GM12865 (cell line): ENCODE data around the gene EMID1.

Experiments used
- DNase-seq: peaks from one replicate; pipeline ENCODE4 v3.0.0; 2010; ENCODE audit warnings: low read depth
- H3K4me3 ChIP-seq: 2 replicates; pipeline ENCODE4 v1.5.1; 2011; ENCODE audit warnings: mild to moderate bottlenecking, low read depth, low read length, control low read depth
- CTCF ChIP-seq: IDR thresholded peaks from 2 replicates; pipeline ENCODE4 v1.5.1; 2011; ENCODE audit warnings: low read length, control low read depth, low read depth, inconsistent platforms; ENCODE audit not compliant: insufficient read depth; ENCODE audit errors: missing control alignments

Gene EMID1

GRCh38 chr22:29284196-29284595 is 78.5 kb downstream of the EMID1 start:
- DNase-seq = no peak
- TF ChIP-seq CTCF = no peak

GRCh38 chr22:29288837-29289236 is 83.1 kb downstream of the EMID1 start:
- TF ChIP-seq CTCF = no peak
- no peak for DNase-seq
- no peak overlapping the region for H3K4me3 ChIP-seq

More at GRCh38 chr22:29284196-29284595, 78.5 kb downstream of the EMID1 start:
- H3K4me3 ChIP-seq = no peak overlapping the region

DNA sequence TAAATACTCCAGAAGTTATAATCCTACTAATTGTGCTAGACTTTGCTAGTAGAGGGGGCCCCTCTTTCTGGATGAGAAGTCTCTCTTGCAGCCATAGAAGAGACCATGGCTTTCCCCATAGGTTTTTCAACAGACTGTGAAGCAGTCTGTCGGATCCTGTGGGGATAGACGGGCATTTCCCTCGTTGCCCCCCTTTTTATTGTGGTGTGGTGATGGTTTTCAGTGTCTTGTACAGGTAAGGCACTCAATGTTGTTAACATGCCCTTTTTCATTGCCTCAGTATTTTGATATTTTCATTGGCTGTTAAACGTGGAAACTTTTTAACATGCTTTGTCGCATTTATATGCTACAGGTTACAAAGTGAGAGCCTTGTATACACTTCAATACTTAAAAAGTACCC is 84.4 kb downstream of the EMID1 start:
- DNase-seq = no peak
- no peak for TF ChIP-seq CTCF
- no peak overlapping the region for H3K4me3 ChIP-seq

DNA sequence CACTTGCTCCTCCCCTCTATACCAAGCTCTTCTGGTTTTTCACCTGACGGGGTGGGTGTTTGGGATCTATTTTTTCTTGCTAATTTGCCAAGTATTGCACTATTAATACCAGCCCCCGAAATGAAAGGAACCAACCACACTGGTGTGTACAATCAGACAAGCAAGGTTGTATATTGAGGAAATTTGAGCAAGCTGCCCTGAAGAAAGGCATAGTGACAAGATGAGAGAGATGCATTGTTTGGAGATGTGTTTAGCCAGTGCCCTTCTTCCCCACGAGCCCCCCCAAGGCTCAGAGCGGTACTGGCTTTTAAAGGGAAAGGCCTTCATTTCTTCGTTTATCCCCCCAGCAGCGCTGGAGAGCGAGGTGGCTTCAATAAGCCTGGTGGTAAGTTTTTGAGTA is 85.5 kb downstream of the EMID1 start:
- no peak for DNase-seq
- H3K4me3 ChIP-seq = no peak overlapping the region
- TF ChIP-seq CTCF = no peak

DNA sequence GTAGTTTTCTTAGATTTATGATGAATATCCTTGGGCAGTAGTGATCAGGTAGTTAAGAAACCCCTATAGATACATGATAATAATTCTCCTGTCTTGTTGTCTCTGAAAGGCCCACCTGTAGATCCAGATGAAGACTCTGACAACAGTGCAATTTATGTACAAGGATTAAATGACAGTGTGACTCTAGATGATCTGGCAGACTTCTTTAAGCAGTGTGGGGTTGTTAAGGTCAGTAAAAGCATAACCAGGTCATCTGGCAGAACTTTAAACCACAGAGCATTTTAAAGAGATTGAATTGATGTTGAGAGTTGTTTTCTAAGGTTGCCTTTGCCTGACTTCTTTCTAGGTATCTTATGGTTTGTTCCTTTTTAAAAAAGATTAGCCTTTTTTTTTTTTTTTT is 86.7 kb downstream of the EMID1 start:
- H3K4me3 ChIP-seq = no peak overlapping the region
- DNase-seq = no peak
- no peak for TF ChIP-seq CTCF

DNA sequence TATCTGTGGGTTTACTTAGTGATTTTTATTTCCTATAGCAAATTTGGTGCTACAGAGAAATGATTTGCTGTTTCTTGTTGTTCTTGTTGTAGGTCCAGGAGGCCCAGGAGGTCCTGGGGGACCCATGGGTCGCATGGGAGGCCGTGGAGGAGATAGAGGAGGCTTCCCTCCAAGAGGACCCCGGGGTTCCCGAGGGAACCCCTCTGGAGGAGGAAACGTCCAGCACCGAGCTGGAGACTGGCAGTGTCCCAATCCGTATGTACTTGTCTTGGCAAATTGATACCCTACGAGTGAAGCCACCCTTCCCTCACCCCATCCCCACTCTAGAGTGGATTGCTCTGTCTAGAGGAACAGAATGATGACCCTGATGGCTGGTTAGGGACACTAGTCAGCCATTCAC is 92.9 kb downstream of the EMID1 start:
- DNase-seq = no peak
- no peak overlapping the region for H3K4me3 ChIP-seq
- no peak for TF ChIP-seq CTCF

GRCh38 chr22:29299136-29299900 is 93.6 kb downstream of the EMID1 start:
- no peak overlapping the region for H3K4me3 ChIP-seq
- DNase-seq = no peak
- no peak for TF ChIP-seq CTCF
